NCI-H774 (cell line): Measurements from ENCODE around the gene GPX3.

Source experiments
- DNase-seq: peaks from one replicate; lab custom pipeline; 2025; lab: John Stamatoyannopoulos, UW

GPX3 gene

DNA sequence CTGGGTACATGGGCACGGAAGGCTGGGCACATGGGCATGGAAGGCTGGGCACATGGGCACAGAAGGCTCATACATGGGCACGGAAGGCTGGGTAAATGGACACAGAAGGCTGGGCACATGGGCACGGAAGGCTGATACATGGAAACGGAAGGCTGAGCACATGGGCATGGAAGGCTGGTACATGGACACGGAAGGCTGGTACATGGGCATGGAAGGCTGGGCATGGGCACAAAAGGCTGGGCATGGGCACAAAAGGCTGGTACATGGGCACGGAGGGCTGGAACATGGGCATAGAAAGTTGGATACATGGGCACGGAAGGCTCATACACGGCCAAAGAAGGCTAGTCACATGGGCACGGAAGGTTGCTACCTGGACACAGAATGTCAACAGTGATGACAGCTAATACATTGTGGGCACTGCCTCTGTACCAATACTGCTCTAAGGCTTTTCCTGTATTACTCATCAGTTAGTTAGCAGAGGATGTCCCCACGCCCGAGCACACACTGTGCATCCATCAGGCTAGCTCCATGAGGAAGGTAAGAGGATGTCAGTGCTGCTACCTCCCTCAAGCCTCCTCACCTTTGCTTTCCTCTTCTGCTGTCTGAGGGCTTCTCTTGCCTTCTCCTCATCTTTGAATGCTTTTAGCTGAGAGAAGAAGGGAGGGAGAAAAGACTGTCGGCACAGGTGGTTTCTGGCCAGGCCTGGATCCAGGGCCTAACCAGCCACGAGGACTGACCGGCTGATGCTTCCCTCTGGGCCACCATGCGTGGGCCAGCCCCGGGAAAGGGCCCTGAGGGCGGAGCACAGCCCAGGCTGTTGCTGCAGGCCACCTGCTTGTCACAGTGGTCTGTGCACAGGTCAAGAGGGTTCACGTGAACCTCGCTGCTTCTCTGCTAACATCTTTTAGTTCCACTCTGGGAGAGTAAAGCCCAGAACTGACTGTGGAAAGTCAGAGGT lies 14.3 kb downstream of the GPX3 start:
- DNase-seq = no peak

DNA sequence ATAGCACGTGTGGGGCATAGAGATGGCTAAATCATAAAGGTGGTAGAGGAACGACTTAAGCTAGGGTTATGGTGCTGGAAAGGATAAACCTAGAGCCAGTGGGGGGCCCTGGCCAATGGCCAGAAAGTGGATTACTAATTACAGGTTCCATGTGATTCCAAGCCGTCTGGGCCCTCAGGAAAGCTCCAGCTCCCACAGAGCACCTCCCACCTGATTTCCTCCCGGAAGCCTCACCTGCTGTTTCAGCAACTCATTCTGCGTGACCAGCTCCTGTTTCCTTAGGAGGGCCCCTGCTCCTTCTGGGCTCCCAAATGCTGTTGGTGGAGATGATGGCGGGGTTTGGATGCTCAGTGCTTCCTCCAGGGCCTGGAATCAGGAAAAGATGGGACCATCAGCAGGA lies 16.2 kb downstream of the GPX3 start:
- no peak for DNase-seq

DNA sequence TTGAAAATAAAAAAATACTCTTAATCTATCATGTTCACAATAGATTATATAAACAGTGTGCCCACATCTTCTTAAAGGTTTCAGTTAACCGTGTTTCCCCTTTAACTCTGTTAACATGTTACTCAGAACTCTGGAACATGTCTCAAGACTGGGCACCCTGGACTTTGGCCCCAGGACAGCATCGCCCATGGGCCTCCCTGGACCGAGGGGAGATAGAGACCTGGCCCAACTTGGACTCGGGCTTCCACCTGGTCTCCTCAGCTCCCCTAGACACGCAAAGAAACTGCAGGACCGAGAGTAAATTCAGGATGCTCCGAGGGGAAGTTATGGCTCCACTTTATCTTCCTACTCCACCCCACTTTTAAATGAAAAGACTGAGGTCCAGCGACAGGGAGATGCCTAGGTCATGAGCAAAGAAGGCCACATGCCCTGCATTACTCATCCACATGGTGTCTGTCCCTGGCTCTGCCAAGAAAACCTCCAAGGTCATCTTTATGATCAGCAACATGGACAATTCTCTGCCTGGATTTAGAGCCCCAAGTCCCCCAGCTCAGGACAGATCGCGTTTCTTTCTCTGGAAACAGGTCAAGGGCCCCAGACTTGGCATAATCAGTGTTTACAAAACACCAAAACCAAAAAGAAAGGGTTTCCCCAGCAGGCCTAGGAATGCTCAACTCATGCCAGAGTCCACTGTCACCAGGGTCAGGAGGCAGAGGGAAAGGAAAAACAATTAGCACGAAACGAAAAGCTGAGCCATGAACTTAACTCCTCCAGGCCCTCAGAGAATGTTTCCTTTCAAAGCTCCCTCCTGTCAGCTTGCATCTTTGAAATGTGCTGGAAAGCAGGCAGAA lies 17.4 kb downstream of the GPX3 start:
- DNase-seq = no peak

DNA sequence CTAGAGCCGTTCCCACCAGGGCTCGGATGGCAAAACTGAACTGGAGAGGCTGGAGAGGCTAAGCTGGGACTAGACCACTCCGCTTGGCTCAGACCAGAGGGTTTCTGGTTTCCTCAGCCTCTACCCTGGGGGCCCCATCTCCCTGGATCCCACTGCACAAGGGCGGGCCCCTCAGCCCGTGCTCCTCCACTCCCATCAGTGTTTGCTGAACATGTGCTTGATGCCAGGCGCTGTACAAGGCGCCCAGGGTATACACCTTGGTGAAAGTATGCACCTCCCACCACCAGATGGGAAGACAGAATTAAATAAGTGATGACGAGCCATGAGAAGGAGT lies 18.0 kb downstream of the GPX3 start:
- no peak for DNase-seq

DNA sequence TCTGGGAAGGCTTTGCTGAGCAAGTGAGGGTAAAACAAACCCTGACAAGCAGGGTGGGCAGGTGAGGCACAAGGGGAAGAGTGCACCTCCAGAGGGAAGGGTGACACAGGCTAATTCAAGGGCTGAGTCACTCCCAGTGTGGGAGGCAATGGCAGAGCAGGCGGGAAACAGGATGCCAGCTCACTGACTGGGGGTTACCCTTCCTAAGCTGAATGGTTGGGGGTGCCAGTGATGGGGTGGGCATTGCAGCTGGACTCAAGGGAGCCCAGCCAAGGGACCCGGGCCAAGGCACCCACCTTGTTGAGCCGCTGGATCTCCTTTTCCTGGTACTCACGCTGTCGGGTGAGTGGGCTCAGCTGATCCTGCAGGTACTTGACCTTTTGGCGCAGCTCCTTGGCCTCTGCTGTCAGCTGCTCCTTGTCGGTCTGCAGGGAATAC lies 18.4 kb downstream of the GPX3 start:
- no peak for DNase-seq

DNA sequence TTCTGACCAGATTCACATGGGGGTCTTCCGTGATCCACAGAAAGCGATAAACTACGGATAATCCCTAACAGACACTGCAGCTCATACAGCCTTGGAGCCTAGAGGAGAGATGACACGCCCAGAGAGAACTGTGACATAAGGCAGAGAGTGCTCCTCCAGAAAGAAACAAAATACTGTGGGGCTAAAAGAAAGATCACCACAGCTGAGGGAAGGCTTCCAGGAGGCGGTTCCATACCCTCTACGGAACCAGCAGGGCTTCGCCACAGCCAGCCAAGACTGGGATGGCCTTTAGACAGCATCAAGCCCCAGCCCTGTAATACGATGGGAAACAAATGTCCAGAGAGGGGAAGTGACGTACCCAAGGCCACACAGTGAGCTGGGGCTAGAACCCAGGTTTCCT lies 19.3 kb downstream of the GPX3 start:
- no peak for DNase-seq

DNA sequence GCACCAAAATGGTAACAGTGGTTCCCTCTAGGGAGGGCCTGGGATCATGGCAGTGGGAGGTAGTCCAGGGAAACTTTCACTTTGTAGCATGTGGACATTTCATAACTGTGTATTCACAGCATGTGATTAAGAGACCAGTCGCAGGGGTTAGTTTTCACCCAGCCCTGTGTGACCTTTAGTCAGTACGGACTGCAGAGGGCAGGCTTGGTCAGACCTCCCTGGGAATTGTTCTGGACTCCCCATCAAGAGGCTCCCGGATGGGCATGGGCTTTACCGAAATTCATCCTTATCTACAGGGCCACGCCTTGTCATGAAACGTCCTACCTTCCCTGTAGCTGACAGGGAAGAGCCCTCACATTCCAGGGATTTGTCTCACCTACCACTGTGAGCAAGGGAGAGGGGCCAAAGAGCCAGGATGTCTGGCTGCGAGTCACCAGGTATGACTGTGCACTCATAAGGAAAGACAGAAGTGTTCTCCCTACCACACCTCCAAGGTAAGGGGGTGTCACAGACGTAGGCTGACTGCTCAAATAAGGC lies 19.9 kb downstream of the GPX3 start:
- DNase-seq = no peak

DNA sequence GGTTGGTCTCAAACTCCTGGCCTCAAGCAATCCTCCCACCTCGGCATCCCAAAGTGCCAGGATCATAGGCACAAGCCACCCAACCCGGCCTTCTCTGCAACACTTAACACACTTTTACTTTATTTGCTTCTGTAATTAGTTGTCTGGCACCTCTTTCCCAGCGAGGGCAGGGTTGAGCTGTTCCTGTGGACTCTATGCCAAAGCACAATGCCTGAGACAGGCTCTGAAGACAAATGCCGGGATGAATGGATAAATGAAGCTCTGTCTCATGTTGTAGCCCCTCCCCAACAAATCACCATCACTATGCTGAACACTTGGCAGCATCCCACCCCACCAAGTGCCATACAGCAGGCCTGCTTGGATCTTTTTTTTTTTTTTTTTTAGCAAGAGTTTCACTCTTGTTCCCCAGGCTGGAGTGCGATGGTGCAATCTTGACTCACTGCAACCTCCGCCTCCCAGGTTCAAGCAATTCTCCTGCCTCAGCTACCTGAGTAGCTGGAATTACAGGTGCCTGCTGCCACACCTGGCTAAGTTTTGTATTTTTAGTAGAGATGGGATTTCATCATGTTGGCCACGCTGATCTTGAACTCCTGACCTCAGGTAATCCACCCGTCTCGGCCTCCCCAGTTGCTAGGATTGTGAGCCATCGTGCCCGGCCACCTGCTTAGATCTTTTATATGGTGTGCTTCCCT lies 21.3 kb downstream of the GPX3 start:
- DNase-seq = no peak

DNA sequence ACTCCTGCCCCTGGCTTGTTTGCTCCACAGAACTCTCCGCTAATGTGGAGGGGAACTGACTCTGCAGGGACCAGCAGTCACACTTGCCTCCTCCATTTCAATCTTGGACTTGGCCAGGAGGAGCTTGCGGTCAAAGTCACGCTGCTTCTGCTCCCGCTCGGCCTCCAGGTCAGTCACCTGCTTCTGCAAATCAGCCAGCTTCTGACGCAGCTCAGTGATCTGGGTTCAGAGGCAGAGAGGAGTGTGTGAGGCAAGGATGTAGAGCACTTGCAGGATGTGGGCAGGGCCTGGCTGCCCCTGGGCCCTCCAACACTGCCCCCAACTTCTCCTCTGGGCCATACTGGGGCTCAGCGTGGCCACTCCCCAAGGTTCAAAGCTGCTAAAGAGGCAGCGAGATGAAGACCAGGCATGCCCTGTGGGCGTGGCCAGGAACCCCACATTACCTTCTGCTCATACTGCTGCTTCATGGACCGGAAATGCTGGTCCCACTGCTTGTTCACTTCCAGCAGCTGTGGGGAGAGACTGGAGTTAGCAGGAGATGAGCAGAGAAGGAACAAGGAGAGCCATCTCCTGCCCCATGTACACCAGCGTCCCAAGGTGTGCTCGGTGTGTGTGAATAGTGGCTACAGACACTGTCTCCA lies 22.2 kb downstream of the GPX3 start:
- no peak for DNase-seq

DNA sequence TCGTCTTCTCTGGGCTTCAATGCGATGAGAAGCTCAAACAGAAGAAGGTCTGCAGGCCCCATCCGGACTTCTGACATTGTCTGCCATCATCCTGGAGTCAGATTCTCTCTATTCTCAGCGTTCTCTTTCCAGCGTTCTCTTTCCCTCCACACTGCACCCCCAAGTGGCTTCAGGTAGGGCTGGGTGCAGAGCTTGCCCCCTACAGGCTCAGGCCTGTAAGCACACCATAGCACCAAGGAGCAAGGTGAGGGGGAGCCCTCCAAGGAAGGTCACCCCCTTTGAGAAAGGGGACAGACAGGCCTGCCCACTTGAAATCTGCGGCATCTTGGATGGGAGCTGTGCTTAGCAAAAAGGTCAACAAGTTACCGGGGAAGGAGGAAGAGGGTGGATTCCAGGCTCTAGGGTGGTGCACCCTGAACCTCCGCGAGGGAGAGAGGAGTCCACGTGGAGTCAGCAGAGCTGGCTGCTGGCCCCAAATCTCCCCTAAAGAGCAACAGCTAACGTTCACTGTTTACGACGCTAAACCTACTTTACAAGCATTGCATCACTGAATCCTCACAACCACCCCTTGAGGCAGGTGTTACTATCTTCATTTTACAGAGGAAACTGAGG lies 27.5 kb downstream of the GPX3 start:
- DNase-seq = no peak

DNA sequence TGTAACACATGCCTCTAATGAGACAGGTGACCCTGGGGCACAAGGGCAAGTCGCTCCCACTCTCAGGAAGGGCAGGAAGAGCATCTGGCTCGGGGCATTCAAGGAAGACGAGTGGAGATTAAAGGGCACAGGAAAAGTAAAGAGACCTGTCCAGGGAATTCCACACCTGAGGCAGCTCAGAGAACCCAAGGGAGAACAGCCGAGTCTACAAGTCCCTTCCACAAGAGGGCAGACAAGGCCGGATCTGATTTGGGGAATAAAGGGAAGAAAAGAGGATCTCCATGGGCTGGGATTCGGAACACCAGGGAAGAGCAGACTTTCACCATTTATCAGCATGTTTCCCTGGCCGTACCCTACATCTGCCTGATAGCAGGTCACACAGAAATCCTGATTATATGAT lies 28.1 kb downstream of the GPX3 start:
- no peak for DNase-seq

DNA sequence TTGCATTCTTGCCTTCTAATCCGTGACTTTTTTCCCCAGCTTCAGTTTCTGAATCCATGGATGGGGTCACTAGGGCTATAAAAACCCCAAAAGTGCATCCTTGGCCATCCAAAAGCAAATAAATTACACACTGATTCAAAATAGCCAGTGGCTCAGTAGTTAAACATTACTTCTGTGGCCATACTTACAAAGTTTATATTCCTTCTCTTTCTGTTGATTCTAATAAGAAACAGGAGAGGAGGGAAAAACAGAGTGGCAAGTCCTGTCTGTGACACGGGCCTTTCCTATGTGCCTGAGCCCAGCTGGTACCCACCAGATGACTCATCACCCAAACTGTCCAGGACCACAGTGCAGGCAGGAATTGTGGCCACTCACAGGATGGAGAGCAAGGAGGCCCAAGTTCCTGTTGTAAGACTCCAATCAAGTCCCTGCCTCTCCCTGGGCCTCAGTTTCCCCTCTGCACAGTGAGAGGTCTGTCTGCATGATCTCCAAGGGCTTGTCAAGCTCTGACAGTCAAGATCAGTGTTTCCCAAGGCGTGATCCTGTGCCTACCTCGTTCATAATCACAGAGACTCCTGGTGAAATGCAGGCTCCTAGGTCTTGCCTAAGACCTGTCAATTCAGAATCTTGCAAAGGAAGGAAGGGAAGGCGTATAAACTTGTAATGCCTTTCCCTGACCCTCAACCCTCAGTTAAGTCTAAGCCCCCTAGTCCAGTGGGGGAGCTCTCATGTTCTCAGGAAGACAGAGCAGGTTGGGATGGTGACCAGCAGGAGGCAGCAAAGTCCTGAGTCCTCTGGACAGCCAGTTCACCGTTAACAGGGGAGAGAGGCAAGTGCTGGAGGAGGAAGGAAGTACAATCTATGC lies 30.9 kb downstream of the GPX3 start:
- no peak for DNase-seq

DNA sequence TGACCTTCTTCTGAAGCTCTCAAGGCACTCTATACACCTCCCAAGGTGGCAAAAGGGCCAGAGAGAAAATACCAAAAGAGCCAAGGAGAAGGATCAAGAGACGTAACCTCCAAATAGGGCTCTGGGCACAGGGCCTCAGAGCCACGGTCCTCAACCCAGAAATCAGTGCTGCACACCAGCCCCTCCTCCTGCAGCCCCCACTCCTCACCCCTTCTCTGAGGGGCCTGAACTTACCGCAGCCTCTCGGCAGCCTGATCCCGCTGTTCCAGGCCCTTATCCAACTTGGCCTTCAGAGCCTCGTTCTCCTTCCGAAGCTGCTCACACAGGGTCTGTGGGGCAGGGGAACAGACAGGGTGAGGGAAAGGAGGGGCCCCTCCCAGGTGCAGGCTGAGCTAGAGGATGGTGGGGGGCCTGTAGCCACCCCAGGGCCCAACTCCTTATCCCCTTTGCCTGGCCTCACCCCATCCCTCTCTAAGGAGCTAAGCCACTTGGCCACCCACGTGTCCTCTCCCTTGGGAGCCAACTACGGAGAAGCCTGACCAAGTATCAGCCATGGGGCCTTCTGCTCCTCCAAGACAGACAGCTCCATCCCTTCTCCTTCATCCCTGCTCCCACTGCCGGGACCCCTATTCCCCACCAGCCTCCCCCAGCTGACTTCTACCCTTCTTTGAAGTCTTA lies 31.7 kb downstream of the GPX3 start:
- DNase-seq = no peak

DNA sequence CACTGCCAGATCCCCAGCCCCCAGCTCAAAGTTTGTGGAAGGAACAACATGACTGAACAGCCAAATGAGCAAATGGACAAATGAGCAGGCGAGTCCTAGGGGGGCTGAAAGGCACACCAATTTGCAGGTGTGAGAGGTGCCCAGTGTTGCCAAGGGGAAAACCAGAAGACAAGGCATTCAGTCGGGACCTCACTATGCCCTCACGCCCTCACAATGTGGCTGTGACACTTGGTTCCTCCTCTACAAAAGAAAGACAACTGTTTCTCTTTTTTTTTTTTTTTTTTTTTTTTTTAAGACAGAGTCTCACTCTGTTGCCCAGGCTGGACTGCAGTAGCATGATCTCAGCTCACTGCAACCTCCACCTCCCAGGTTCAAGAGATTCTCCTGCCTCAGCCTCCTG lies 32.4 kb downstream of the GPX3 start:
- DNase-seq = no peak

DNA sequence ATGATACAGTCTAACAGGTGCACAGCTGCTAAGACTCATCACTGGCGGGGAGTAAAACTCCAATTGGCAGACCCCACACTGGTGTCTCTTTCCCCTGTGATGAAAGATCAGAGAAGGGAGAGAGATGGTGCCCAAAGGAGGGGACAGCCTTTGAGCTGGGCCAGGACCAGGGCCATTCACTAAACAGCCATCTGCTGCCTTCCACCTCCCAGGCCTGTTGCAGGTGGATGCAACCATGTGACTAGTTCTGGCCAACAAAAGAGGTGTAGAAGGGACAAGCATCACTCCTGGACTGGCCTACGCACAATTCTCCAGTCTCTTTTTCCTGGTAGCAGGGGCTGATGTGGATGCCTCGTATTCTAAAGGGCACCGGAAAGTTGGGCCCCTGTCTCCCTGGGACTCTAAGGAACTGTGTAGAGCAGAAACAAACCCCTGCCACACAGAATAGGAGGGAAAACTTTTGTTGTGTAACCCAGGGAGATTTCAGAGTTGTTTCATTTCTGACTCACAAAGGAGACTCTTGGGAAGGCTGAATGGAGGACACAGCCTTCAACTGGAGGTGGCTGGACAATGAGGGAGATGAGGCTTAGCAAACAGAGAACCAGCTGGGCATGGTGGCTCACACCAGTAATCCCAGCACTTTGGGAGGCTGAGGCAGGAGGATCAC lies 33.5 kb downstream of the GPX3 start:
- DNase-seq = no peak

DNA sequence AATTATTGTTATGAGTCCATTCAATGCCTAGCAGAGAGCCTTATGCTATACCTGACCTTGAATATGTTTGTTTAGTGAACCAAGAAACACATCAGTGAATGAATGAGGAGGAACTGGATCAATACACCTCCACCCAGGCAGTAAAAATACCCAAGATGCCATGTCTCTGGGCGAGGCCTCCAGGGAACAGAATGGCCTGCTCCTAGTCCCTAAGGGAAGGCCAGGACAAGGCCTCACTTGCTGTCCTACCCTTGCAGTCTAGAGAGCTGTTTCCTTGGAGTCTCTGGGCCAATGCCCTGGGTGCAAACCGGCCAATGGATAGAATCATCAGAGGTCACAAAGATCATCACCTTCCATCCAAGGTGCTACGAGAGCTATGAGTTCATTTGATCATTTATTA lies 34.3 kb downstream of the GPX3 start:
- DNase-seq = no peak

DNA sequence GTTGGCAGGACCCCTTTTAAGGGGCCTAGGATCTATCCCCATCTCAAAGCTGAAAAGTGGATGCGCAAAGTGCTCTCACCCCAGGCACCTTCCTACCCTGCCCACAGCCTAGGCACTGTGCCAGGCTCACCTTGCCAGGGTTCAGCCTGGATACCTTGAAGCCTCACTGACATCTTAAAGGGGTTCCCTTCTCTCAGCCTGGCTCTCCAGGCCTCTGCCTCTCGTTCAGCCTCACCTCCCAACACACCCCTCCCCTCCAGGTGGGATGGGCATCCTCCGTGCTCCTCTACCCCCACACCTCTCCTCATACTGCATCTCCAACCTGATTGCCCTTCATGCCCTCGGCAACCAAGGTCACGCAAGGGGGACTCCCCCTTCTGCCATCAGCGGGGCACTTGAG lies 34.9 kb downstream of the GPX3 start:
- DNase-seq = no peak

DNA sequence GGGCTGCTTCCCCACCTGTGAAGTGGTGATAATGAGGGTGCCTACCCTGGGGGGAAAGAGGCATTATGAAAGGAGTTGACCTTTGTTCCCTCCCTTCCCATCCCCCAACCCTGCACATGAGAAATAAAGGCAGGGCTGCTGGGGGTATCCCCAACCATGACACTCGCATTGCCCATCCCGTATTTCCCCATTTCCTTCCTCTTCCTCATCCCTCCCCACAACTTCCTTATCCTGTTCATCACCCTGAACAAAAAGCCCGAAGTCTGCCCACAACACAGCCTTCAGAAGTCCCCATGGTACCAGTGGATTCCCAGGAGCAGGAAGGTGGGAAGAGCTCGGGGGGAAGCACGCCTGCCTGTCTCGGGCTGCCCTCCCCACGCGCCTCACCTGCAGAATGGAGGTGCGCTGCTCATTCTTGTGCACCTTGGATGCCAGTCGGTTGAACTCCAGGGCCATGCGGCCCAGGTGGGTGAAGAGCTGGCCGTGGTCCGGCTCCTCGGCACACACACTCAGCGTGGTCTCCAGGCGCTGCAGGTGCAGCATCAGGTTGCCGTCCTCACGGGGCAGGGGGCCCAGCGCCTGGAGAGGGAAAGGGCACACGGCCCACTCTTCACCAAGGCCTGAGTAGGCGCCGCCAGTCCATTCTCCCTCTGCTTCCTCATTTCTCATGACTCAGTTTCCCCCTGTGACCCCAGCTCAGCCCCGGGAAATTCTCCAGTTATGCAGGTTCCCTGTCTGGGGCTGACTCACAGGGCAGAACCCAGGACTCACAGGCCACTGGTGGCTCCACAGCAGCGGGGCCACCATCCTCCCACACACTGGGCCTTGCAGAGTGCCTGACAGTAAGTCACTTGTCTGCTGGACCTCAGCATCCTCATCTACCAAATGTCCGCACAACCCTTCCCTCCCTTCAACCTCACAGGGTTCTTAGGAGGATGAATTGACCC lies 36.3 kb downstream of the GPX3 start:
- DNase-seq = no peak
